ENCODE measurements around the gene C2orf76.

DNA sequence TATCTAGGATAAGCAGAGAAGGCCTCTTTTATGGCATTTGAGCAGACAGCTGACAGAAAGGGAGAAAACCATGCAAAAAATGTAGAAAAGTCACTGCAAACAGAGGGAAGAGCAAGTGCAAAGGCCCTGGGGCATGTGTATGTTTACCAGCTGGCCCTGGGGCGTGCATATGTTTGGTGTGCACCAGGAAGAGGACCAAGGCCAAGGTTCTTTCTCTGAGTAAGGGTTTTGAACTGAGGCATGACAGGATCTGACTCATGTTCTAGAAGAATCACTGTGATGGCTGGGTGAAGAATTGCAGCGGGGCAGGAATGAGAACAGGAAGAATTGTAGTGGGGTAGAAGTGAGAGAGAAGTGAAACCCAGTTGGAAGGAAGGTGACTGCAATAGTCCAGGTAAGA lies 73.4 kb downstream of the C2orf76 start:
- TF ChIP-seq, protein P1, sequence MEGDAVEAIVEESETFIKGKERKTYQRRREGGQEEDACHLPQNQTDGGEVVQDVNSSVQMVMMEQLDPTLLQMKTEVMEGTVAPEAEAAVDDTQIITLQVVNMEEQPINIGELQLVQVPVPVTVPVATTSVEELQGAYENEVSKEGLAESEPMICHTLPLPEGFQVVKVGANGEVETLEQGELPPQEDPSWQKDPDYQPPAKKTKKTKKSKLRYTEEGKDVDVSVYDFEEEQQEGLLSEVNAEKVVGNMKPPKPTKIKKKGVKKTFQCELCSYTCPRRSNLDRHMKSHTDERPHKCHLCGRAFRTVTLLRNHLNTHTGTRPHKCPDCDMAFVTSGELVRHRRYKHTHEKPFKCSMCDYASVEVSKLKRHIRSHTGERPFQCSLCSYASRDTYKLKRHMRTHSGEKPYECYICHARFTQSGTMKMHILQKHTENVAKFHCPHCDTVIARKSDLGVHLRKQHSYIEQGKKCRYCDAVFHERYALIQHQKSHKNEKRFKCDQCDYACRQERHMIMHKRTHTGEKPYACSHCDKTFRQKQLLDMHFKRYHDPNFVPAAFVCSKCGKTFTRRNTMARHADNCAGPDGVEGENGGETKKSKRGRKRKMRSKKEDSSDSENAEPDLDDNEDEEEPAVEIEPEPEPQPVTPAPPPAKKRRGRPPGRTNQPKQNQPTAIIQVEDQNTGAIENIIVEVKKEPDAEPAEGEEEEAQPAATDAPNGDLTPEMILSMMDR (IDR thresholded peaks at IDR 0.05; ENCODE audit: low read length) = no peak
- TF ChIP-seq EZH2 (IDR thresholded peaks at IDR 0.05; ENCODE audit: borderline replicate concordance, low read length) = no peak

All from OCI-LY1 (cell line).